ENCODE data around the gene DCTD. TPM values are rescaled to one million over a fixed set of nuclear protein-coding genes. Genes with fewer than 3 reads are reported as not detected.

The DCTD gene
- total RNA-seq: 66.6 and 84.2 TPM in 2 replicates

DNA sequence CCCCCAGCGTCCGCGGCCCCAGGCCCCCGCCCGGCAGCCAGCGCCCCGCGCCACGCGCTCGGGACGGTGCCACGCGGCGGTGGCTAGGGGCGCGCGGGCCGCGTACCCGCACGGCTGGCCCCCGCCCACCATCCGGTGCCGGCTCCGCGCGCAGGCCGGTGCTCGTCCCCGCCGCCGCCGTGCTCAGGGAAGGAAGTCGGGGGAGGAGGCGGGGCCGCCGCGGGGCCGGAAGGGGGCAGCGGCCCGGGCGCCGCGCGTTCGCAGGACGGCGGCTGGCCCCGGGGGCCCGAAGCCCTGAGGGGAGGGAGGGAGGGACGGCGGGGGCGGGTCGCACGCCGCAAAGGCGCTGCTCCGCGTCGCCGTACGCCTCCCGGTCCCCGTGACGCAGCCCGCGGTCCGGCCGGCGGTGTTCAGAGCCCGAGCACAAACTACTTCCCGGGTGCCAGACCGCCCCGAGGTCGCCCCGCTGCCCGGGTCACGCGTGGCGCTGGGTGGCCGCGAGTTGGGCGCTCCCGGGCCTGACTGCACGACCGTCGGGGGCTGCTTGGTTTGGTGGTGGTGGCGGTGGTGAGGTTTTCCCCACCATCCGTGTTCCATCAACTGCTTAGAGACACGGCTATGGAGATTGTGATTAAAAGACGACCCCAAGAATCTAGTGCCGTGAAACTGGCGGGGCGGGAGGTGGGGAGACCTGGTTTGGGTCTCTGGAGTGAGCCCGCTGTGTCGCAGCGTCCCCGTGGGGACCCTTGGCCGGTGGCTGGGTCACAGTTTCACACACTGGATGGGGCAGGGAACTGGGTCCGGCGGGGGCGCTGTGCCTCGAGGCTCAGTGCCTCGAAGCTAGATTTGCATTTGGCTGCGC is at the start of gene DCTD:
TSS of gene DCTD (minus strand) at position 205 of the 862 bp plus-strand sequence. CDS start 1,818 bp downstream, outside the sequence.

Other genes starting within 250 kb of the DCTD start
- 30.7 and 31.1 TPM in 2 replicates for gene WWC2, start 181.9 kb upstream of the DCTD start, total RNA-seq